Pons (tissue), 1 donor: ENCODE data around the gene SDF2L1.
"Not testable (repeated sequence)": the region's sequence is repeated elsewhere in the genome, so short reads cannot be mapped to it uniquely, and the experiment has no call there.

ENCODE experiments used
- DNase-seq: peaks from one replicate; pipeline ENCODE4 v3.0.0-alpha.2; 2016; ENCODE audit warnings: low spot score

Gene SDF2L1

DNA sequence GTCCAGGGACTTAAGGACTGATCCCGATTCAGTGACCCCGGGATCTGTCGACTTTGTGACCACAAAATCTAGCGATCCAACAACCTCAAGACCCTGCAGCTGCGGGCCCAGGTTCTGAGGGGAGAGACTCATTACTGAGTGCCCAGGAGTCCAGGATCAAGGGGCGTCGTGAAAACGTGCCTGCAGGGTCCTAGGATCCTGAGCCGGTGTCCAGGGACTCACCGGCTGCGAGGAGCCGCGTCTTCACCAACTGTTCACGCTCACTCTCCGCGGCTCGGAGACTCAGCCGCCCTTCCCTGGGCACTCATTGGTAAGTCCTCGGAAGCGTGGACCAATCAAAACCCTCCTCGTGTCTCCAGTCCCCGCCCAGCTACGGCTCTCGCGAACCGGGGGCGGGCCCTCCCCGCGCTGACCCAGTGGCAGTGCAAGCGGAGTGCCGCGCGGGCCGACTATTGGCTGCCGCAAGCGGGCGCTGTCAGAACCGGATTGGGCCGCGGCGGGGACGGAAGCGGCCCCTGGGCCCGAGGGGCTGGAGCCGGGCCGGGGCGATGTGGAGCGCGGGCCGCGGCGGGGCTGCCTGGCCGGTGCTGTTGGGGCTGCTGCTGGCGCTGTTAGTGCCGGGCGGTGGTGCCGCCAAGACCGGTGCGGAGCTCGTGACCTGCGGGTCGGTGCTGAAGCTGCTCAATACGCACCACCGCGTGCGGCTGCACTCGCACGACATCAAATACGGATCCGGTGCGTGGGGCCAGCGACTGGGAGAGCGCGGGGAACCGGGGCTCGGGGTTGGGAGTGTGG, at the start of gene SDF2L1:
Gene SDF2L1 (plus strand): TSS at position 514 of the 795 bp plus-strand sequence. CDS start 35 bp downstream, at position 549.
- peak; percentile 99 for DNase-seq

DNA sequence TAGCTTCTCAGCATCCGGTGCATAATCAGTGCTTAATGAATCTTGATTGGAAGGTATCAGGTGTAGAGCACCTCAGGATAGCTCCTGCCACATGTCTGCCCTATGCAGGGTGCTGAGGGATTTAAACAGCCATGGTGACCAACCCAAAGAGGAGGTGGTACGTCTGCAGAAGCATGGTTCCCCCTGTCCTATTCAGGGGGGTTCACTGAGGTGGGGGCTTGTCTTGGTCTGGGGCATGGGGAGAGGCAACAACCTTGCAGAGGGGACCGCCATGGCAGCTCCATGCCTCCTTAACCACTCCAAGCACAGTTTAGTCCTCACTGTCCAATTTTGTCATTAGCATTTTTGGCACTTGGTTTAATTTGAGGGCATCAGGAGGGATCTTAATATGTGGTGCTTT, 49.7 kb upstream of the SDF2L1 start:
- DNase-seq: no peak

GRCh38 chr22:21593406-21594232, 48.5 kb upstream of the SDF2L1 start:
- DNase-seq: no peak

- no peak for DNase-seq
Observed at GRCh38 chr22:21594865-21595452, 47.1 kb upstream of the SDF2L1 start.

DNA sequence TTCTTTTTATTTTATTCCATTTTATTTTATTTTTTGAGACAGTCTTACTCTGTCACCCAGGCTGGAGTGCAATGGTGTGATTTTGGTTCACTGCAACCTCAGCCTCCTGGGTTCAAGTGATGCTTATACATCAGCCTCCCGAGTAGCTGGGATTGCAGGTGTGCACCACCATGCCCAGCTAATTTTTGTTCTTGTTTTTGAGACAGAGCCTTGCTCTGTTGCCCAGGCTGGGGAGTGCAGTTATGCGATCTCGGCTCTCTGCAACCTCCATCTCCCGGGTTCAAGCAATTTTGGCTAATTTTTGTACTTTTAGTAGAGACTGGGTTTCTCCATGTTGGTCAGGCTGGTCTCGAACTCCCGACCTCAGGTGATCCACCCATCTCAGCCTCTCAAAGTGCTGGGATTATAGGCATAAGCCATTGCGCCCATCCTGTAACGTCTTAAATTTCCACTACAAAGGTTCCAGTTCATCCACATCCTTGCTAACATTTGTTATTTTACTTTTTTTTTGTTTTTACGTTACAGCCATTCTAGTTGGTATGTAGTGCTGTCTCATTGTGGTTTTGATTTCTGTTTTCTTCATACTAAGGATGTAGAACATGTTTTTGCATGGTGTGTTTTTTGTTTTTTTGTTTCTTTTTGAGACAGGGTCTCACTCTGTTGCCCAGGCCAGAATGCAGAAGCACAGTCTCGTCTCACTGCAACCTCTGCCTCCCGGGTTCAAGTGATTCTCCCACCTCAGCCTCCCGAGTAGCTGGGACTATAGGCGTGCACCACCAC, 45.6 kb upstream of the SDF2L1 start:
- DNase-seq: not testable (repeated sequence)

DNA sequence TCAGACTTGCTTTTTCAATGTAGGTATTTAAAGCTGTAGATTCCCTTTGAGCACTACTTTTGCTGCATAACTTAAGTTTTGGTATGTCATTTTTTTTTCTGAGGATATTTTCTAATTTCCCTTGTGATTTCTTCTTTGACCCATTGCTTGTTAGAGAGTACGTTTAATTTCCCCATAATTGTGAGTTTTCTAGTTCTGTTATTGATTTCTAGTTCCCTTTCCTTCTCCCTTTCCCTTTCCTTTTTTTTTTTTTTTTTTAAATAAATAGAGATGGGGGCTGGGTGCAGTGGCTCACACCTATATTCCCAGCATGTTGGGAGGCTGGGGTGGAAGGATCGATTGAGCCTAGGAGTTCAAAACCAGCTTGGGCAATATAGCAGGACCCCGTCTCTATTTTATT, 43.8 kb upstream of the SDF2L1 start:
- no peak for DNase-seq

DNA sequence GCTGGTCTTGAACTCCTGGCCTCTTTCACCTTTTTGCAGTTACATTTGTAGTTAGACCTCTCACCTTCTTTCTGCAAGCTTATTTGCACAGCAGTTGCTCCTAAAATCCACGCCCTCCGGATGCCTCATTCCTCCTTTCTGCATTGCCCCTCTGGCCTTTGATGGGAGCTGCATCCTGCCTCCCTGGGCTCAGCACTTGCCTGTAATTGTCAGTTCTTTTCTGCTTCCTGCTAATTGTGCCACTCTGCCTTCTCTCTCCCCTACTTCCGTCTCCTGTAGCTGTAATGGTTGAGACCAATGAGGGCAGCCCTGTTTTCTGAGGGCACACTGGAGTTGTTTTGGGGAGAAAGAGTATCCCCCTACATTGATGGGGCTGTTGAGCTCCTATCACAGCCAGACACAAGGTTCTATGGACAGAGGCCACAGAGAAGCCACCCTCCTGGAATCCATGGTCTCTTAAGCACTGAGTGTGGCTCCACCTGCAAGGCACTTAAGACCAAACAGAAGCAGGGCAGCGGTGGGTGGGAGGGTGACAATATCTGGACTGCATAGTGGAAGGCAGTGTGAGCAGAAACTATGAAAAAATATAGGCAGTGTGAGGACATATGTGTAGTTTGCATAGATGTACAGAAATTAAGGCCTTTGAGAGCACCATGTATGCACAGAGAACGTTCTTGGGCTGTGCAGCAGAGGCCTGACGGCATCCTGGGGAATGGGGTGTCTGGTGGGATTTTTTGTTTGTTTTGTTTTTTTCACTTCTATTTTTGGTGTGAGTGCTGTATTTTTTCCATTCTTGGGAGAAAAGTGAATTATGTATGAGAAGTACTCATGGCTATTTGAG, 42.8 kb upstream of the SDF2L1 start:
- no peak for DNase-seq

DNA sequence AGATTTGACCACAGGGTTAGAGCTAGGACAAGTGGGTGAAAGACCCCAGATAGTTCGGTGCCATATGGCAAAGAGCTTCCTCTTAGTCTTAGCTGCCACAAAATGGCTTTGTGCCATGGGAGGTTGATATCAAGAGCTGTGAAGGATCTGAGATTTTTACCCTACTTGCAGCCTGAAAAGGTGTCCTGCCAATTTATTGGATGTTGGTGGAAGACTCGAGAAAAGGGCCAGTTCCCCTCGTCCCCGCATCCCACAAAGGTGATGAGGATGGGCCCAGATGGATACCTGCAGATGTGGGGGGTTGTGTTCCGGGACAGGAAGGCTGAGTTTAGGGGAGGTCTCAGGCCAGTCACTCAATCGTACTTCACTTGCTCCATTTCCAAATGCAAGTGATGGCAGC, 39.5 kb upstream of the SDF2L1 start:
- DNase-seq: no peak

DNA sequence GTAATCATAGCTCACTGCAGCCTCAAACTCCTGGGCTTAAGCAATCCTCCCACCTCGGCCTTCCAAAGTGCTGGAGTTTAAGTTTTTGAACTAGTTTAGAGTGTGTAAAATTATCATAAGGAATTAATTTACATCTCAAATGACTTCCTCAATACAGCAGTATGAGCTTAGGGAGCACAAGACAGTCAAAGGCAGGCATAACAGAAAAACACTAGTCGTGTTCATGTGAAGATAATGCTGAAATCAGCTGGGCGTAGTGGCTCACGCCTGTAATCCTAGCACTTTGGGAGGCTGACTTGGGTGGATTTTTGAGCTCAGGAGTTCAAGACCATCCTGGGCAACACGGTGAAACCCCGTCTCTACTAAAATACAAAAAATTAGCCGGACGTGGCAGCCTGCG, 38.1 kb upstream of the SDF2L1 start:
- DNase-seq: no peak

- no peak for DNase-seq
Observed at GRCh38 chr22:21605887-21606564, 36.1 kb upstream of the SDF2L1 start.

DNA sequence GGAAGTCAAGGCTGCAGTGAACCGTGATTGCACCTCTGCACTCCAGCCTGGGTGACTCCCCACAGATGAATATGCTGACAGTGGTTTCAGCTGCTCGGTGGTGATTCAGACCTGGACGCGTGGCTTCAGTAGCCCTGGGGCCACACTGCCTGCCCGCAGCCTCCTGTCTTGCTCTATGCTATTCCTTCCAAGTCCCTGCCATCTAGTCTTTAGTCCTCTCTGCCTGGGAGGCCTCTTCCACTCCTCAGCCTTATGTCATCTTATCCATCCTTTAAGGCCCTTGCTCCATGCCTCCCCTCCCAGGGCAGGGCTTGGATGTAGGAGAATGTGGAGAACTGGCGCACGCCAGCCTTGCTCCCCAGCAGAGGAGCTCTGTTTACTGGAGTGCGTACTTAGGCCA, 35.3 kb upstream of the SDF2L1 start:
- no peak for DNase-seq

DNA sequence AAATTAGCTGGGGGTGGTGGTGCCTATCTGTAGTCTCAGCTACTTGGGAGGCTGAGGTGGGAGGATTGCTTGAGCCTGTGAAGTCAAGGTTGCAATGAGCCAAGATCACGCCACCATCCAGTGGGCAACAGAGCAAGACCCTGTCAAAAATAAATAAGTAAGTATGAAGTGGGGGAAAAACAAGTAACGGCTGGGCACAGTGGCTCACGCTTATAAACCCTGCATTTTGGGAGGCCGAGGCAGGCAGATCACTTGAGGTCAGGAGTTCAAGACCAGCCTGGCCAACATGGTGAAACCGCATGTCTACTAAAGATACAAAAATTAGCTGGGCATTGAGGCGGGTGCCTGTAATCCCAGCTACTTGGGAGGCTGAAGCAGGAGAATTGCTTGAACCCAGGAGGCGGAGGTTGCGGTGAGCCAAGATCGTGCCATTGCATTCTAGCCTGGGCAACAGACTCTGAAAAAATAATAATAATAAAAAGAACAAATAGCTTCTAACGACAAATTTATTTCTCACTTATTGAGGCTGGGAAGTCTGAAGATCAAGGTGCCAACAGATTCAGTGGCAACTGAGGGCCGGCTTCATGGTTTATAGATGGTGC, 32.4 kb upstream of the SDF2L1 start:
- DNase-seq: not testable (repeated sequence)

- no peak for DNase-seq
Observed at GRCh38 chr22:21611210-21611977, 30.7 kb upstream of the SDF2L1 start.

DNA sequence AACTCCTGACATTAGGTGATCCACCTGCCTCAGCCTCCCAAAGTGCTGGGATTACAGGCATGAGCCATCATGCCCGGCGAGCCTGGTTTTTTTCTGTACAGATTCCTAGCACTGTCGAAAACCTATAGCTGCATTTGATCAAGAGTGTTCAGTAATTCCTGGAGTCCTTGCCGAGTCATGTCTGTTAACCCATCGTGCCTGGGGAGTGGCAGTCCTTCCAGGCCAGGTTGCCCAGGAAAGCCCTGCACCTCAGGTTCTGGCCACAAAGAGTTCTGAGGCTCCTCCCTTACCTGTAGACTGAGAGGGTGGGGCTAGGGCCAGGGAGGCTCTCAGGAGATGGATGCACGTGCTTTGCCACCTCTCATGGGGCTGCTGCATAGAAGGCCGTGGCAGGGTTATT, 29.2 kb upstream of the SDF2L1 start:
- DNase-seq: no peak

GRCh38 chr22:21613553-21614233, 28.4 kb upstream of the SDF2L1 start:
- DNase-seq: no peak

DNA sequence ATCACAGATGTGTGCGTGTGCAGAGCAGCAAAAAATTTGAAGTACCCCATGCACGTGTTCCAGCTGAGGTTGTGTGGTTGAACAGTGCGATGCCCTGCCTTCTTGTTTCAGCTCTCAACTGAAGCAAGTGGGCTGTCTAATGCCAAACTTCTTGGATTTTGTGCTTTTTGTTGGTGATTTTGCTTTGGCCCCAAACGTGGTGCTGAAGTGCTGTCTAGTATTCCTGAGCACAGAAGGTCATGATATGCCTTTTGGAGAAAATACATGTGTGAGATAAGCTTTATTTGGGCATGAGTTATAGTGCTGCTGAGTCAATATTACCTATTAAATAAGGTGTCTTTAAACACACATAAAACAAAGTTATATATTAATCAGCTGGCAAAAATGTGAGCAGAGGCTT, 26.4 kb upstream of the SDF2L1 start:
- no peak for DNase-seq

DNA sequence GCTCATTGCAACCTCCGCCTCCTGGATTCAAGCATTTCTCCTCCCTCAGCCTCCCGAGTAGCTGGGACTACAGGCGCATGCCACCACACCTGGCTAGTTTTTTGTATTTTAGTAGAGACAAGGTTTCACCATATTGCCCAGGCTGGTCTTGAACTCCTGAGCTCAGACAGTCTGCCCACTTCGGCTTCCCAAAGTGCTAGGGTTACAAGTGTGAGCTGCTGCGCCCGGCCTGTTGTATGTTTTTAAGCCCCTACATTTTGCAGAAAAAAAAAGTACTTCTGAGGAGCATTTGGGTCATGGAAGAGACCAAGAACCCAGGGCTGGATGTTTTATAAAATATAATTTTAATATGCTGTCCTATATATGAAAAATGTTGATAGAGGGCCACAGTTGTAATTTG, 24.8 kb upstream of the SDF2L1 start:
- not testable (repeated sequence) for DNase-seq

DNA sequence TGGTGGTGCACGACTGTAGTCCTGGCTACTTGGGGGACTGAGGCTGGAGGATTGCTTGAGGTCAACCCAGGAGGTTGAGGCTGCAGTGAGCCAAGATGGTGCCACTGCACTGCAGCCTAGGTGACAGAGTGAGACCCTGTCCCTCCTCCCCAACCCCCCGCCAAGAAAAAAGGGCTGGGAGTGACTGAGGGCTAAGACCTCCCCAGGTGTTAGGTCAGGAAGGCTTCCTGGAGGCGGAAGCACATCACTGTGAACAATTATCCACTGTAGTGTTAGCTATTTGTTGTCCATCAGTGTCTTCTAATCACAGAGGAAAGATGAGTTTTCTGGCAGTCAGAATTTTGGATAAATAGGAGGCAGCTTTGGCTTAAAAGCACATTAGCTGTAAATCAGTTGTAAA, 21.1 kb upstream of the SDF2L1 start:
- DNase-seq: no peak
